ENCODE measurements around the gene TC2N.

The TC2N gene

DNA sequence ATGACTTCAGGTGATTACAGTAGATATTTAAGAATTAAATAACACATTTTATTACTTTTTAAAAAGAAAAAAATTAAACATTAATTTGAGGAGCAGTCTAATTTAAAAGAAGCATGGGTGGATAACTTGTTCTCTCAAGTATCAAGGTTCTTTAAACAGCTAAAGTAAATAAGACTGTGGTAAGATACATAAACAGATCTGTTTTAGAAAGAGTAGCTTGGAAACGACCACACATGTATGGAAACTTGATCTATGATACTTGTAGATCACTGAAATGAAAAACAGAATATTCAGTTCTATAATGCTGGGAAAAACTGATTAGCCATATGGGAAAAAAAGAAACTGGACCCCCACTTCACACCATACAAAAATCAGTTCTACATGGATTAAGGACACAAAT lies 36.0 kb downstream of the TC2N start:
- H3K4me3 ChIP-seq (ENCODE audit: low read depth, low read length): no peak overlapping the region
- no peak for TF ChIP-seq CTCF (IDR thresholded peaks at IDR 0.05; ENCODE audit: low read depth, low read length)

GRCh38 chr14:91830777-91831176 lies 36.6 kb downstream of the TC2N start:
- no peak for TF ChIP-seq CTCF (IDR thresholded peaks at IDR 0.05; ENCODE audit: low read depth, low read length)

GRCh38 chr14:91829511-91829910 lies 37.8 kb downstream of the TC2N start:
- H3K4me3 ChIP-seq (ENCODE audit: low read depth, low read length): no peak overlapping the region
- TF ChIP-seq CTCF (IDR thresholded peaks at IDR 0.05; ENCODE audit: low read depth, low read length): no peak

More at GRCh38 chr14:91830777-91831176, 36.6 kb downstream of the TC2N start:
- no peak overlapping the region for H3K4me3 ChIP-seq (ENCODE audit: low read depth, low read length)

DNA sequence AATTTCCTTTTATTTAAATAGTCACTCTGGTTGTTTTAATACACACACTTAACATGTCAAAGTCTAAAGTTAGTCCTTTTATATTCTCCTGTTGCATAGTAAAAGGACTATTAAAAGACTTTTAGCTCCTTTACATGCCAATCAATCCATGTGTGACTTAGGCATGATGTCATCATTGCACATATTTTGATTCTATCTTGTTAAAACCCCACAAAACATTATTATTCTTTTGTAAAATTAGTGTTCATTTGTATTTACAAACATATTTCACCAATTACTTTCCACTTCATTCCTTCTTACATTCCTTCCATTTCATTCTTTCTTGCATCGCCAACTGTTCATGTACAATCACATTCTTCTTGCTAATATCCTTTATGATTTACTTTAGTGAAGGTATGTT lies 39.6 kb downstream of the TC2N start:
- no peak overlapping the region for H3K4me3 ChIP-seq (ENCODE audit: low read depth, low read length)
- TF ChIP-seq CTCF (IDR thresholded peaks at IDR 0.05; ENCODE audit: low read depth, low read length): no peak

GRCh38 chr14:91817566-91818325 lies 49.6 kb downstream of the TC2N start:
- no peak overlapping the region for H3K4me3 ChIP-seq (ENCODE audit: low read depth, low read length)
- no peak for TF ChIP-seq CTCF (IDR thresholded peaks at IDR 0.05; ENCODE audit: low read depth, low read length)

DNA sequence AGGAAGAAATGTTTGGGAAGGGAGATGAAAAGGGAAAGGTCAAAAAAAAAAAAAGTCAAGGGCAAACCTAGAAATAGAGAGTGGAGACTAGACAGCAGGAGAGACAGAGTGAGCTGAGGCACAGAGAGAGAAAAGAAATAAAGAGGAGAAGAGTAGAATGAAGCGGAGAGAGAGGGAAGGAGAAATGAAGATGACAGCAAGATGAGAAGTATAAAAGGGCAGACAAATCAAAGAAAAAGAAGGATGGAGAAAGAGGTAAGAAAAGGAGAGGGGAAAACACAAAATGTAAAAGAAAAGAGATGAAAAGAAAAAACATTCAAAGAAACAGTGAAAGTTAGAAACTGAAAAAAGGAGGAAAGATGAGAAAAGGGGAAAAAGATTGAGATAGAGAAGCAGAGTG lies 53.0 kb downstream of the TC2N start:
- no peak for TF ChIP-seq CTCF (IDR thresholded peaks at IDR 0.05; ENCODE audit: low read depth, low read length)

DNA sequence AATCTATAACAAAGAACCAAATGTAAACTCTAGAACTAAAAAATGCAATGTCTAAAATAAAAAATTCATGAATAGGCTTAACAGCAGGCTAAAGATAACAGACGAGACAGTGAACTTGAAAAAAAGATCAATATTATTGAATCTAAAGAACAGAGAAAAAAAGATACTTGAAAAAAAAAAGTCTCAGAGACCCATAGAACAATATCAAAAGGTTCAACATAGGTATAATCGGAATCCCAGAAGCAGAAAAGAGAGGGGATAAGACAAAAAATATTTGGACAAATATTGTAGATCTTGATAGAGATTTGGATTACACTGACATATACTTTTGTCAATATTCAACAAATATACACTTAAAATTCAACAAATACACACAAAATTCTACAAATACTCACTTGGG lies 56.6 kb downstream of the TC2N start:
- no peak overlapping the region for H3K4me3 ChIP-seq (ENCODE audit: low read depth, low read length)

More for the DNA sequence above, 53.0 kb downstream of the TC2N start:
- no peak overlapping the region for H3K4me3 ChIP-seq (ENCODE audit: low read depth, low read length)

More for the DNA sequence above, 56.6 kb downstream of the TC2N start:
- TF ChIP-seq CTCF (IDR thresholded peaks at IDR 0.05; ENCODE audit: low read depth, low read length): no peak

Data from WI38 (cell line).